Gastroesophageal sphincter (tissue), 3 donors: ENCODE results near the gene CP.

Experiments
- EP300 ChIP-seq: sonication (generic); formaldehyde crosslinking; IDR thresholded peaks from one replicate; pipeline ENCODE4 v1.6.1; 2017; ENCODE audit warnings: antibody characterized with exemption, mild to moderate bottlenecking
- POLR2A ChIP-seq, 2 donors: fragments of 450-650 bp; IDR thresholded peaks; one replicate each; pipeline ENCODE4 v1.6.1; 2017; ENCODE audit warnings: antibody characterized with exemption in 2 of 2, mild to moderate bottlenecking in 2 of 2, moderate library complexity in 1 of 2
- POLR2AphosphoS5 ChIP-seq: sonication (generic); formaldehyde crosslinking; IDR thresholded peaks from one replicate; pipeline ENCODE4 v1.6.1; 2017; ENCODE audit warnings: antibody characterized with exemption
- TF ChIP-seq, protein P1 (sequence below), 4 experiments: fragments of 200-600 bp in 2 of 4; fragments of 450-650 bp in 2 of 4; sonication (generic) in 1 of 4; IDR thresholded peaks; one replicate each; pipeline ENCODE4 v1.5.1; 2017 to 2019; ENCODE audit warnings: antibody characterized with exemption in 4 of 4, mild to moderate bottlenecking in 2 of 4, moderate library complexity in 2 of 4

DNA sequence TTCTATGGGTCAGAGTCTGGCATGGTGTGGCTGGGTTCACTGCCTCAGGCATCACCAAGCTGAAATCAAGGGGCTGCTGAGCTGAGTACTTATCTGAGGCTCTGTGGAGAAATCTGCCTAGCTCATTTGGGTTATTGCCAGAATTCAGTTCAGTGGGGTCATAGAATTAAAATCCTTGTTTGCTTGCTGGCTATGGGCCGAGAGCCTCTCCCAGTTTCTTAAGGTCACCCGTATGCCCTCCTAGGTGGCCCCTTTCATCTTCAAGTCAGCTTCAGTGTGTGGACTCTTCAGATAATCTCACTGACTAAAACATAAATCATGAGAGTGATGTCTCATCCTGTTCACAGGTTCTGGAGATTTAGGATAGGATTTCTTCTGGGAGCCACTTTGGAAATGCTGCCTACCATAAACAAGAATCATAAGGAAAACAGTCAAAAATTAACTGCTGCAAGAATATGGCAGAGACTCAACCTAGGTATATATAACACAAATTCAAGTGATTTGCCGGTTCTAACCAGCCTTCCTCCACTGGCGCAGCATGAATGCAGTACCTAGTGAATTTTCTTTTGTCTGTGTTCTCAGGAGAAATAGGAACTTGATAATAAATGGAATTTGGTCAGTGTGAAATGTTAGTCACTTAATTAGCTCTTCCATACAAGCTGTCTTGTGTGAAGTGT is 5.3 kb downstream of the CP start:
- TF ChIP-seq POLR2A (IDR thresholded peaks at IDR 0.05) (no peak), POLR2AphosphoS5 (no peak), EP300 (no peak)
- TF ChIP-seq, protein P1, sequence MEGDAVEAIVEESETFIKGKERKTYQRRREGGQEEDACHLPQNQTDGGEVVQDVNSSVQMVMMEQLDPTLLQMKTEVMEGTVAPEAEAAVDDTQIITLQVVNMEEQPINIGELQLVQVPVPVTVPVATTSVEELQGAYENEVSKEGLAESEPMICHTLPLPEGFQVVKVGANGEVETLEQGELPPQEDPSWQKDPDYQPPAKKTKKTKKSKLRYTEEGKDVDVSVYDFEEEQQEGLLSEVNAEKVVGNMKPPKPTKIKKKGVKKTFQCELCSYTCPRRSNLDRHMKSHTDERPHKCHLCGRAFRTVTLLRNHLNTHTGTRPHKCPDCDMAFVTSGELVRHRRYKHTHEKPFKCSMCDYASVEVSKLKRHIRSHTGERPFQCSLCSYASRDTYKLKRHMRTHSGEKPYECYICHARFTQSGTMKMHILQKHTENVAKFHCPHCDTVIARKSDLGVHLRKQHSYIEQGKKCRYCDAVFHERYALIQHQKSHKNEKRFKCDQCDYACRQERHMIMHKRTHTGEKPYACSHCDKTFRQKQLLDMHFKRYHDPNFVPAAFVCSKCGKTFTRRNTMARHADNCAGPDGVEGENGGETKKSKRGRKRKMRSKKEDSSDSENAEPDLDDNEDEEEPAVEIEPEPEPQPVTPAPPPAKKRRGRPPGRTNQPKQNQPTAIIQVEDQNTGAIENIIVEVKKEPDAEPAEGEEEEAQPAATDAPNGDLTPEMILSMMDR (IDR thresholded peaks at IDR 0.05) = no peak
